Fibroblast of mammary gland (primary cell): ENCODE measurements around the gene SELENOV.

ENCODE experiments used
- DNase-seq: peaks from one replicate; pipeline ENCODE4 v3.0.0-alpha.2; 2010; ENCODE audit warnings: low read depth
- H3K4me3 ChIP-seq: 2 replicates; pipeline ENCODE4 v1.5.1; 2011; ENCODE audit warnings: low read depth, mild to moderate bottlenecking, low read length, moderate library complexity; ENCODE audit not compliant: control insufficient read depth
- TF ChIP-seq, protein P1 (sequence below): conservative IDR thresholded peaks from 2 replicates; pipeline ENCODE4 v1.5.1; 2011; ENCODE audit warnings: low read depth, low read length, inconsistent platforms; ENCODE audit not compliant: control insufficient read depth, insufficient read depth

Gene SELENOV

DNA sequence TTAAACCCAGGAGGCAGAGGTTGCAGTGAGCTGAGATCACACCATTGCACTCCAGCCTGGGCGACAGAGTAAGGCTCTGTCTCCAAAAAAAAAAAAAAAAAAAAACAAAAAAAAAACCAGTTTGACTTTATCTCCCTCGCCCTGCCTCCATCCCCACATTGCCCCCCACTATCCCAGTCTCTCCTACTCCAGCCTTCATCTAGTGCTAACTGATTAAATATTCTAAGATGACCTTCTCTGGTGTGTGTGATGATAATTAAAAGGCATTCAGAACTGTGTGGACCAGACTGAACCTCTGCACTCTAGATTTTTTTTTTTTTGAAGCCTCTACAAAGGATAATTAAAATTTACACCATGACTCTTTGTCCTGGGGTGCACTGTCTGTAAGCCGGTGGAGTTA, 22.2 kb upstream of the SELENOV start:
- TF ChIP-seq, protein P1, sequence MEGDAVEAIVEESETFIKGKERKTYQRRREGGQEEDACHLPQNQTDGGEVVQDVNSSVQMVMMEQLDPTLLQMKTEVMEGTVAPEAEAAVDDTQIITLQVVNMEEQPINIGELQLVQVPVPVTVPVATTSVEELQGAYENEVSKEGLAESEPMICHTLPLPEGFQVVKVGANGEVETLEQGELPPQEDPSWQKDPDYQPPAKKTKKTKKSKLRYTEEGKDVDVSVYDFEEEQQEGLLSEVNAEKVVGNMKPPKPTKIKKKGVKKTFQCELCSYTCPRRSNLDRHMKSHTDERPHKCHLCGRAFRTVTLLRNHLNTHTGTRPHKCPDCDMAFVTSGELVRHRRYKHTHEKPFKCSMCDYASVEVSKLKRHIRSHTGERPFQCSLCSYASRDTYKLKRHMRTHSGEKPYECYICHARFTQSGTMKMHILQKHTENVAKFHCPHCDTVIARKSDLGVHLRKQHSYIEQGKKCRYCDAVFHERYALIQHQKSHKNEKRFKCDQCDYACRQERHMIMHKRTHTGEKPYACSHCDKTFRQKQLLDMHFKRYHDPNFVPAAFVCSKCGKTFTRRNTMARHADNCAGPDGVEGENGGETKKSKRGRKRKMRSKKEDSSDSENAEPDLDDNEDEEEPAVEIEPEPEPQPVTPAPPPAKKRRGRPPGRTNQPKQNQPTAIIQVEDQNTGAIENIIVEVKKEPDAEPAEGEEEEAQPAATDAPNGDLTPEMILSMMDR = no peak
- H3K4me3 ChIP-seq = no peak overlapping the region

DNA sequence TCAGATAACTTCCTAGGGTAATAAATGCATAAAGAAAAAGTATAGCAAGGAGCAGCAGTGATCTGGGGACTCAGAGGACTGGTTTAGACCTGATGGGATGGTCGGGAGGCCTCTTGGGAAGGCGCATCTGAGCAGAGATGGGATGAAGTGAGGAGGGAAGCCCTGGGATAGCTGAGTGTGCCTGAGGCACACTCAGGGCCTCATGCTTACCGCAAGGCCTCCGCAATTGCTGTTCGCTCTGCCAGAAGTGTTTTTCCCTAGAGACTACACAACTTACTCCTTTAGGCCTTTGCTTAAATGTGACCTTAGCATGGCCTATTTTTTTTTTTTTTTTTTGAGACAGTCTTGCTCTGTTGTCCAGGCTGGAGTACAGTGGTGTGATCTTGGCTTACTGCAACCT, 20.3 kb upstream of the SELENOV start:
- no peak for DNase-seq
- H3K4me3 ChIP-seq = no peak overlapping the region
- TF ChIP-seq, protein P1 = no peak

More for the DNA sequence above, 22.2 kb upstream of the SELENOV start:
- DNase-seq = no peak

GRCh38 chr19:39496063-39496462, 18.9 kb upstream of the SELENOV start:
- no peak for DNase-seq
- no peak overlapping the region for H3K4me3 ChIP-seq
- TF ChIP-seq, protein P1 = no peak

- DNase-seq = no peak
- no peak overlapping the region for H3K4me3 ChIP-seq
- TF ChIP-seq, protein P1 = no peak
Observed at GRCh38 chr19:39497701-39497995, 17.3 kb upstream of the SELENOV start.

DNA sequence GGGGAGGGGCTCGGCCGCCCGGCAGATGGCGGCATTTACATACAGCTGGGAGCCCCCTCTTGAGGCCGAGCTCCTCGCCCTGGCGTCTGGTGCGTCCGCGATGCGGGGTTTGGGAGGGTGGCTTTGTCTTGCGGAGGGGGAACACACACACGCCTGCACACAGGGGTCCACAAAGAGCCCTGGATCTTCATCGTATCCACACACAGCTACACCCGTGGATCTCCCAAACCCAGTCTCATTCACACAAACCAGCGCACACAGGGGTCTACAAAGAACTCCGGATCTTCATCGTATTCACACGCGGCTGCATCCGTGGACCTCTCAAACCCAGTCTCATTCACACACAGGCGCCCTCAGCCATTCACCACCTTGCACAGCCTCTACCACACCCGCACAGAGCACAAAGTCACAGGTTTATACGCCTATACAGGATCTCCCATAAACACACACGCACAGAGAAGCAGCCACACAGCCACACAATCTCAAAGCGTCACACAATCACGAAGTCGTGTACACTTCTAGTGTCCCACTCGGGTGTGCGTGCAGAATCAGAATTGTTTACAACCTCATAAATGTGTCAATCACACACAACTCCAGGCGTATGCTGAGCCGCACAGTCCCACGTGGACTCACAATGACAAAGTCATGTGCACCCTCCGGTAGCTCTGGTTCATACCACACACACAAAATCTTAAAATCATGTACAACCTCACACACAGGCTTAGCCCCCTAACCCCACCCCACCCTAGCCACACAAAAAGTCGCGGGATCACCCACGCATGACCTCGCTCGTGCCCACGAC, 16.7 kb upstream of the SELENOV start:
- peak; percentile 24 for DNase-seq
- TF ChIP-seq, protein P1 = peak; percentile 13
- no peak overlapping the region for H3K4me3 ChIP-seq

- DNase-seq = no peak
- TF ChIP-seq, protein P1 = no peak
- no peak within 1 kb of the TSS for H3K4me3 ChIP-seq
Observed at GRCh38 chr19:39498798-39499642, 15.9 kb upstream of the SELENOV start, which contains the start of gene DLL3. TSS of gene DLL3 (plus strand) at chr19:39498947. CDS start at chr19:39498975, 28 bp downstream.
